ENCODE results near the gene MEX3B. TPM values are rescaled to one million over a fixed set of nuclear protein-coding genes. Genes with fewer than 3 reads are reported as not detected.

The MEX3B gene
- 1 to 10 TPM in 1 of 4 donors, under 1 TPM in 1, not detected in 2; 0.95 to 3.0 TPM for polyA plus RNA-seq
- long read RNA-seq, donor 1 = 0 reads
- long read RNA-seq, donor 2, full-length matches to known transcripts = 4 of 4 reads
- long read RNA-seq, donor 2, partial matches to known transcripts = 0 of 4 reads
- long read RNA-seq, donor 2, other reads (novel, unspliced or antisense) = 0 of 4 reads
- long read RNA-seq, donor 3, full-length matches to known transcripts = 4 of 4 reads
- long read RNA-seq, donor 3, partial matches to known transcripts = 0 of 4 reads
- long read RNA-seq, donor 3, other reads (novel, unspliced or antisense) = 0 of 4 reads
- long read RNA-seq, donor 4, full-length matches to known transcripts = 1 of 1 reads
- long read RNA-seq, donor 4, partial matches to known transcripts = 0 of 1 reads
- long read RNA-seq, donor 4, other reads (novel, unspliced or antisense) = 0 of 1 reads
- long read RNA-seq, donor 5 = 0 reads
- long read RNA-seq, donor 6, full-length matches to known transcripts = 2 of 2 reads
- long read RNA-seq, donor 6, partial matches to known transcripts = 0 of 2 reads
- long read RNA-seq, donor 6, other reads (novel, unspliced or antisense) = 0 of 2 reads
- long read RNA-seq, donor 7, full-length matches to known transcripts = 33 of 33 reads
- long read RNA-seq, donor 7, partial matches to known transcripts = 0 of 33 reads
- long read RNA-seq, donor 7, other reads (novel, unspliced or antisense) = 0 of 33 reads
- long read RNA-seq, donor 8, full-length matches to known transcripts = 5 of 5 reads
- long read RNA-seq, donor 8, partial matches to known transcripts = 0 of 5 reads
- long read RNA-seq, donor 8, other reads (novel, unspliced or antisense) = 0 of 5 reads
- long read RNA-seq, donor 9, full-length matches to known transcripts = 1 of 1 reads
- long read RNA-seq, donor 9, partial matches to known transcripts = 0 of 1 reads
- long read RNA-seq, donor 9, other reads (novel, unspliced or antisense) = 0 of 1 reads
- long read RNA-seq, donor 10, full-length matches to known transcripts = 23 of 23 reads
- long read RNA-seq, donor 10, partial matches to known transcripts = 0 of 23 reads
- long read RNA-seq, donor 10, other reads (novel, unspliced or antisense) = 0 of 23 reads

DNA sequence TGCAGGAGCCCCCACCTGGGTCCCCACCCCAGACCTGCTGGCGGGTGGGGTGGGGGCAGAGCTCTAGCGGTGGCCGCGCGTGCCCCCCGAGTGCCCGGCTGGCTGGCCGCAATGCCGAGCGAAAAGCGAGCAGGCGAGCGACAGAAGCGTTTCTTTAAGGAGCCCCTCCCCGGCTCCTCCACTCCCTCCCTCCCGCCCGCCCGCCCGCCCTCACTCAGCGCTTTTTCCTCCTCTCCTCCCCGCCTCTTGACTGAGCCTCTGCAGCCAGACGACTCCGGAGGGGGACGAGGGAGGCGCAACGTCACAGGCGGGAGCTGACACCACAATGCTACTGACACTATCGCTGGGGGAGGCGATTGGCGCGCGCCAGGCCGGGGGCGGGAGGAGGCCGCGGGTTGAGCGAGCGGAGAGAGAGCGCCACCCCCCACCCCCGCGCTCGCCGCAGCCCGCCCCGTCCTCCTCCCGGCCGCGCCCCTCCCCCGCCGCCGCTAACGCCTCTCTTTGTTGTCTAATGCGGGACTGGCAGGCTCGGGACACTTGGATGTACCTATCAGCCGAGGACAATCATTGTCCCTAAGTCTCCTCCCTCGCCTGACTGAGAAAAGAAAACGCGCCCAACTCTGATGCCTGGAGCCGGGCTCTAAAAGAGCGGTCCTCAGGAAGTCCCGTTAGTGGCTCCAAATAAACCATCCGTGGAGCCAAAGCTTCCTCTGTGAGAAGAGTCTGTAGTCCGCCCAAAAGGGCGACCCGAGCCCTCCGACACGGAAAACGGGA, at the start of gene MEX3B:
Gene MEX3B (minus strand): TSS at position 127 of the 774 bp plus-strand sequence. CDS start 313 bp downstream, outside the sequence.
- DNase-seq (peak; percentile 72 to 84), FAIRE-seq (no peak)
- H3K9me3 ChIP-seq (ENCODE audit: control insufficient read depth in 2 of 2, insufficient read depth in 1 of 2, low read depth in 1 of 2, low read length in 1 of 2) = no peaks in the 10 kb centered on the region
- peak within 1 kb of the TSS; percentile 37 to 96 (median 93) for H3K27ac ChIP-seq (ENCODE audit: low read depth in 1 of 3, low read length in 2 of 3)
- peaks cover 0 to 11% (median 0%) of the 10 kb centered on the region in 3 donors for H3K36me3 ChIP-seq (ENCODE audit: control insufficient read depth in 3 of 3, insufficient read depth in 2 of 3, low read depth in 1 of 3, low read length in 3 of 3)
- H3K4me3 ChIP-seq (ENCODE audit: low read depth in 1 of 3, low read length in 3 of 3) = peak within 1 kb of the TSS; percentile 62 to 76 (median 66)
- WGBS, 3 donors = 1% methylated on average over 30 to 68 of the region's 68 CpGs
- H3K4me1 ChIP-seq (ENCODE audit: control insufficient read depth in 3 of 3, insufficient read depth in 2 of 3, low read depth in 1 of 3, low read length in 2 of 3) = peaks cover 0 to 5% (median 0%) of the 10 kb centered on the region in 3 donors
- H3K27me3 ChIP-seq (ENCODE audit: control insufficient read depth in 3 of 3, insufficient read depth in 3 of 3, low read length in 3 of 3) = peaks cover 6 to 48% (median 17%) of the 10 kb centered on the region in 3 donors

DNA sequence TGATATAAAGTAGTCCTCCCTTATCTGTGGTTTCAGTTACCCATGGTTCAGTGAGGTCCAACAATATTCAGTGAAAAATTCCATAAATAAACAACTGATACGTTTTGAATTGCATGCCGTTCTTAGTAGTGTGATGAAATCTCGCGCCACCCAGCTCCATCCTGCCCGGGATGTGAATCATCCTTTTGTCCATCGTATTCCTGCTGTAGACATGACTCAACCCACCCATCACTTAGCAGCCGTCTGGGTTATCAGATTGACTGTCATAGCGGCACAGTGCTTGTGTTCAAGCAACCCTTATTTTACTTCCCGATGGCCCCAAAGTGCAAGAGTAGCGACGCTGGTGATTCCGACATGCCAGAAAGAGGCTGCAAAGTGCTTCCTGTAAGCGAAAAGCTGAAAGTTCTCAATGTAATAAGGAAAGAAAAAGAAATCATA, 48.0 kb upstream of the MEX3B start:
- WGBS, 3 donors = 85 to 89% (median 88%) methylated on average over 13 of the region's 13 CpGs
- no peak for DNase-seq
- no peaks in the 10 kb centered on the region for H3K9me3 ChIP-seq (ENCODE audit: control insufficient read depth in 2 of 2, insufficient read depth in 1 of 2, low read depth in 1 of 2, low read length in 1 of 2)
- no peak overlapping the region for H3K4me3 ChIP-seq (ENCODE audit: low read depth in 1 of 3, low read length in 3 of 3)
- peaks cover 0 to 2% (median 0%) of the 10 kb centered on the region in 3 donors for H3K27me3 ChIP-seq (ENCODE audit: control insufficient read depth in 3 of 3, insufficient read depth in 3 of 3, low read length in 3 of 3)
- FAIRE-seq = no peak
- H3K27ac ChIP-seq (ENCODE audit: low read depth in 1 of 3, low read length in 2 of 3) = no peak overlapping the region
- no peaks in the 10 kb centered on the region for H3K36me3 ChIP-seq (ENCODE audit: control insufficient read depth in 3 of 3, insufficient read depth in 2 of 3, low read depth in 1 of 3, low read length in 3 of 3)
- H3K4me1 ChIP-seq (ENCODE audit: control insufficient read depth in 3 of 3, insufficient read depth in 2 of 3, low read depth in 1 of 3, low read length in 2 of 3) = no peaks in the 10 kb centered on the region

DNA sequence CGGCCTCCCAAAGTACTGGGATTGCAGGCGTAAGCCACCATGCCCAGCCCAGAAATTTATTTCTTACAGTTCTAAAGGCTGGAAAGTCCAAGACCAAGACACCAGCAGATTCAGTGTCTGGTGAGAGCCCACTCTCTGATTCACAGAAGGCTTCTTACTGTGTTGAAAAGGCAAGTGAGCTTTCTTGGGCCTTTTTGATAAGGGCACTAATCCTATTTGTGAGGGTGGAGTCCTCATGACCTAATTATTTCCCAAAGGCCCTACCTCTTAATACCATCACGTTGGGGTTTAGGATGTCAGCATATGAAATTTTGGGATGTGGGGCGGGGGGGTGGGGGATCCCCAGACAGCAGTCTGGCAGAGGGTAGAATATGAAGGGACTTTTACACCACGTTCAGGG, 47.5 kb upstream of the MEX3B start:
- WGBS, 3 donors = 79 to 92% (median 79%) methylated on average over 5 of the region's 5 CpGs
- FAIRE-seq (no peak), DNase-seq (no peak)
- Histone ChIP-seq H3K27me3 (ENCODE audit: control insufficient read depth in 3 of 3, insufficient read depth in 3 of 3, low read length in 3 of 3) (peaks cover 0 to 2% (median 0%) of the 10 kb centered on the region in 3 donors), H3K36me3 (ENCODE audit: control insufficient read depth in 3 of 3, insufficient read depth in 2 of 3, low read depth in 1 of 3, low read length in 3 of 3) (no peaks in the 10 kb centered on the region), H3K4me3 (ENCODE audit: low read depth in 1 of 3, low read length in 3 of 3) (no peak overlapping the region), H3K4me1 (ENCODE audit: control insufficient read depth in 3 of 3, insufficient read depth in 2 of 3, low read depth in 1 of 3, low read length in 2 of 3) (no peaks in the 10 kb centered on the region), H3K9me3 (ENCODE audit: control insufficient read depth in 2 of 2, insufficient read depth in 1 of 2, low read depth in 1 of 2, low read length in 1 of 2) (no peaks in the 10 kb centered on the region), H3K27ac (ENCODE audit: low read depth in 1 of 3, low read length in 2 of 3) (no peak overlapping the region)

DNA sequence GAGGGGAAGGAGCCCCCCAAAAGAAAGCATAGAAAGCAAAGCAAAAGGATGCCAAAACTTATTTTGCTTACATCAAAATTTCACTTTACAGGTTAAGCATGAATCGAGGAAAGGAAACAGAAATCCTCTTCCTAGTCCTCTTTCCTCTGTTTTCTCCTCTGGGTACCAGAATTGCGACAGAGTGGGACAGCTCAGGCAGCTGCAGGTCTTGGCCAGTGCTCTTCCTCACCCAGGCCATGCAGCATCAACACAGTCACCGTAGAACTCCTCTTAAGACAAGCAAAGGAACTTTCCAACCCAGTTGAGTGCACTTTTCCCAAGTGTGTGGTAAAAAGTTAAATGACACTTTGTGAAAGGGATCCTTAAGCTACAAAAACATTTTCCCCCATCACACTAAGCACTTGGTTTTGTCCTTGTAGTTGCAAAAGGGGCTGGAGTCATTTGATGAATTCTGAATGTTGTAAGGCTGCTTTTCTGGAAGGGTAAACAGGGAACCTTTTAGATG, 45.9 kb upstream of the MEX3B start:
- WGBS, 3 donors = 81 to 85% (median 84%) methylated on average over 3 of the region's 3 CpGs
- H3K36me3 ChIP-seq (ENCODE audit: control insufficient read depth in 3 of 3, insufficient read depth in 2 of 3, low read depth in 1 of 3, low read length in 3 of 3) = no peaks in the 10 kb centered on the region
- H3K4me1 ChIP-seq (ENCODE audit: control insufficient read depth in 3 of 3, insufficient read depth in 2 of 3, low read depth in 1 of 3, low read length in 2 of 3) = no peaks in the 10 kb centered on the region
- no peak for FAIRE-seq
- peaks cover 0 to 2% (median 0%) of the 10 kb centered on the region in 3 donors for H3K27me3 ChIP-seq (ENCODE audit: control insufficient read depth in 3 of 3, insufficient read depth in 3 of 3, low read length in 3 of 3)
- no peak overlapping the region for H3K27ac ChIP-seq (ENCODE audit: low read depth in 1 of 3, low read length in 2 of 3)
- H3K4me3 ChIP-seq (ENCODE audit: low read depth in 1 of 3, low read length in 3 of 3) = no peak overlapping the region
- H3K9me3 ChIP-seq (ENCODE audit: control insufficient read depth in 2 of 2, insufficient read depth in 1 of 2, low read depth in 1 of 2, low read length in 1 of 2) = no peaks in the 10 kb centered on the region
- DNase-seq = no peak

DNA sequence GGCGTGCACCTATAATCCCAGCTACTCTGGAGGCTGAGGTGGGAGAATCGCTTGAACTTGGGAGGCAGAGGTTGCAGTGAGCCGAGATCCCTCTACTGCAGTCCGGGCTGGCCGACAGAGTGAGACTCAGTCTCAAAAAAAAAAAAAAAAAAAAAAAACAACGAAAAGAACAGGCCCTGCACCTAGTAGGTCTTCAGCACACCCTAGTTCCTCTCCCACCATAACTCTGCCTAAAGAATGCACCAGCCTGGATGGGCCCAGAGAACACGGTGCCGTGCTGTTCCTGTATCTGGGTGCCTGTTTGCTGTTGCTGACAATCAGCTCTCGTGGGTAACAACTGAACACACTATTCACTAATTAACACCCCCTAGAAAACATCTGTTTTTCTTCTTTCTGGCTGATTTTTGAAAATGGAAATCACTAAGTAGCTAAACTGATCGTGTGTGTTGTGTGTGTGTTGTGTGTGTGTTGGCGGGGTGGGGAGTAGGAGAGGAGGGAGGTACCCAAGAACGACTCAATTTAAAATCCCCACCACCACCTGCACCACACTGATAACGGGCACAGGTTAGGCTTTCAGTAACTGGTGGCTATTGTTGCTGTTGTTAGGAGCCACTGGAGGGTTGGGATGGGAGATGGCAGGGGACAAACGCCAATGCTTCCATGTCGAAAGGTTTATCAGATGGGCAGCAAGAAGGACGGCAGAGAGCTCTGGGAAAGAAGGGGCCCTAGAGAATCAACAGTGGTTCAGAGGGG, 40.6 kb upstream of the MEX3B start:
- Histone ChIP-seq H3K4me1 (ENCODE audit: control insufficient read depth in 3 of 3, insufficient read depth in 2 of 3, low read depth in 1 of 3, low read length in 2 of 3) (no peaks in the 10 kb centered on the region), H3K27ac (ENCODE audit: low read depth in 1 of 3, low read length in 2 of 3) (no peak overlapping the region), H3K27me3 (ENCODE audit: control insufficient read depth in 3 of 3, insufficient read depth in 3 of 3, low read length in 3 of 3) (peaks cover 0 to 2% (median 0%) of the 10 kb centered on the region in 3 donors), H3K9me3 (ENCODE audit: control insufficient read depth in 2 of 2, insufficient read depth in 1 of 2, low read depth in 1 of 2, low read length in 1 of 2) (no peaks in the 10 kb centered on the region), H3K36me3 (ENCODE audit: control insufficient read depth in 3 of 3, insufficient read depth in 2 of 3, low read depth in 1 of 3, low read length in 3 of 3) (no peaks in the 10 kb centered on the region), H3K4me3 (ENCODE audit: low read depth in 1 of 3, low read length in 3 of 3) (no peak overlapping the region)
- no peak for DNase-seq
- 73 to 84% (median 73%) methylated on average over 15 to 16 of the region's 16 CpGs for WGBS, 3 donors
- no peak for FAIRE-seq

DNA sequence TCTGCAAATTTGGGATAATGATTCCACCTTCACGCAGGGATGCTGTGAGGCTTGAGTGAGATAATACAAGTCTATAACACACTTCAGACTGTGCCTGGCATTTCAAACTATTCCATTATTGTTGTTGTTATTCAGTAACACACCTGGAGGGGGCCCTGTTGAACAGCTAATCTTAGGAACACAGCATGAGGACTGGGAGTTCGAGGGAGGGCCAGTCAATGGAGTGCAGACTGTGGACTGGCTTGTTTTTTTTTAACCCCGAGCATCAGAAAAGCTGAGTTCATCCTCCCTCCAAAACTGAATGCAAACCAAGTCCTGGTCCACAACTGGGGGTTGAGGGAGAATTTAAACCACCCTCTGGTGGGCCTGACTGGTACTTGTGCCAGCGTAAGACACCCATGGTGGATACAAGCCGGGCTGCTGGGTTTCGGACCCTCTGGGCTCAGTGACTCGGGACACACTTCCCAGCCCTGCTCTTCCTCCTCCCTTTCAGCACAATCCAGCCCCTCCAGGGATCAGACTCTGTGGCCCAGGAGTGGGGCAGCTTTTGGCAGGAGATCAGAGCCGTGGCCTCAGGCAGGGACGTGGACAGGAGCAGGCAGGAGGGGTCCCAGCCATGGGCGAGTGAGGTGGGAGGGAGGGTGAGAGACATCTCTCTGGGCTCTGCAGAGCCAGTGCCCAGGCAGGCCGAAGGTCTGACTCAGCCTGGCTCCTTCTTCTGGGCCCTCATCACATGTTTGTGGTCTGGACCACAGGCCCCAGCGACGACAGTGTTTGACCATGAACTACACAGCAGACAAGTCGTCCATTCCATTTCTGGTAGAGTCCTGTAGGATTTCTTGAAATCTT, 36.3 kb upstream of the MEX3B start:
- WGBS, 3 donors = 63 to 72% (median 71%) methylated on average over 14 of the region's 14 CpGs
- FAIRE-seq = no peak

DNA sequence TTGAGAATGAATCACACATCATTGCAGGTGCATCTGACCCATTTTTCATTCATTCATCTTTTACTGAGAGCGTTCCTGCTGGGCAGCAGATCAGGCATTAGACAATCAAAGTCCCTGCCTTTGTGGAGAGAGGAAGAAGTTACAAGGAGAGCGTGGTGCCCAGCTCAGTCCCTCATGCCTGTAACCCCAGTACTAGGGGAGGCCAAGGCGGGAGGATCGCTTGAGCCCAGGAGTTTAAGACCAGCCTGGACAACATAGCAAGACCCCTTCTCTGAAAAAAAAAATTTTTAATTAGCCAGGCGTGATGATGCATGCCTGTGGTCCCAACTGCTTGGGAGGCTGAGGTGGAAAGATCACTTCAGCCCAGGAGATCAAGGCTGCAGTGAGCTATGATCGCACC, 35.0 kb upstream of the MEX3B start:
- Histone ChIP-seq H3K9me3 (ENCODE audit: control insufficient read depth in 2 of 2, insufficient read depth in 1 of 2, low read depth in 1 of 2, low read length in 1 of 2) (no peaks in the 10 kb centered on the region), H3K27ac (ENCODE audit: low read depth in 1 of 3, low read length in 2 of 3) (no peak overlapping the region), H3K27me3 (ENCODE audit: control insufficient read depth in 3 of 3, insufficient read depth in 3 of 3, low read length in 3 of 3) (peaks cover 0 to 2% (median 0%) of the 10 kb centered on the region in 3 donors), H3K4me3 (ENCODE audit: low read depth in 1 of 3, low read length in 3 of 3) (no peak overlapping the region), H3K4me1 (ENCODE audit: control insufficient read depth in 3 of 3, insufficient read depth in 2 of 3, low read depth in 1 of 3, low read length in 2 of 3) (no peaks in the 10 kb centered on the region), H3K36me3 (ENCODE audit: control insufficient read depth in 3 of 3, insufficient read depth in 2 of 3, low read depth in 1 of 3, low read length in 3 of 3) (no peaks in the 10 kb centered on the region)
- no peak for FAIRE-seq
- 83 to 89% (median 89%) methylated on average over 6 of the region's 6 CpGs for WGBS, 3 donors
- DNase-seq = no peak

More for the DNA sequence above, 36.3 kb upstream of the MEX3B start:
- no peak overlapping the region for H3K4me3 ChIP-seq (ENCODE audit: low read depth in 1 of 3, low read length in 3 of 3)
- no peaks in the 10 kb centered on the region for H3K4me1 ChIP-seq (ENCODE audit: control insufficient read depth in 3 of 3, insufficient read depth in 2 of 3, low read depth in 1 of 3, low read length in 2 of 3)
- no peaks in the 10 kb centered on the region for H3K9me3 ChIP-seq (ENCODE audit: control insufficient read depth in 2 of 2, insufficient read depth in 1 of 2, low read depth in 1 of 2, low read length in 1 of 2)
- no peaks in the 10 kb centered on the region for H3K36me3 ChIP-seq (ENCODE audit: control insufficient read depth in 3 of 3, insufficient read depth in 2 of 3, low read depth in 1 of 3, low read length in 3 of 3)
- H3K27ac ChIP-seq (ENCODE audit: low read depth in 1 of 3, low read length in 2 of 3) = no peak overlapping the region
- peaks cover 0 to 2% (median 0%) of the 10 kb centered on the region in 3 donors for H3K27me3 ChIP-seq (ENCODE audit: control insufficient read depth in 3 of 3, insufficient read depth in 3 of 3, low read length in 3 of 3)
- DNase-seq = no peak
